Fibroblast of lung (primary cell): ENCODE data around the gene GOLGA3.

ENCODE experiments used
- CTCF ChIP-seq, 2 donors: IDR thresholded peaks in 1 of 2; conservative IDR thresholded peaks in 1 of 2; 1 replicate in 1 of 2; 2 replicates in 1 of 2; pipeline ENCODE4 v1.5.1; 2011 to 2012; ENCODE audit warnings: low read length in 2 of 2, control low read depth in 1 of 2, inconsistent platforms in 1 of 2, low read depth in 1 of 2, mild to moderate bottlenecking in 1 of 2
- EZH2 ChIP-seq: IDR thresholded peaks from 2 replicates; pipeline ENCODE4 v1.5.1; 2012; ENCODE audit warnings: low read length, control low read depth, mild to moderate bottlenecking; ENCODE audit errors: missing control alignments

GRCh38 chr12:132761921-132762583, 66.6 kb downstream of the GOLGA3 start:
- TF ChIP-seq CTCF (conservative IDR thresholded peaks at IDR 0.05 in 1 of 2, IDR thresholded peaks at IDR 0.05 in 1 of 2; ENCODE audit: low read depth in 1 of 2, low read length in 2 of 2) = no peak
- TF ChIP-seq EZH2 = no peak
